ENCODE results near the gene NSRP1.

GRCh38 chr17:30153463-30153862 lies 36.8 kb downstream of the NSRP1 start:
- TF ChIP-seq HDAC2 (IDR thresholded peaks at IDR 0.05; ENCODE audit: borderline replicate concordance in 1 of 2, low read depth in 2 of 2, low read length in 2 of 2) (no peak), CHD7 (IDR thresholded peaks at IDR 0.05; ENCODE audit: insufficient replicate concordance, low read length) (no peak), POLR2A (IDR thresholded peaks at IDR 0.05; ENCODE audit: control extremely low read depth in 1 of 2, low read depth in 2 of 2, low read length in 2 of 2) (no peak), RAD21 (IDR thresholded peaks at IDR 0.05 in 1 of 2, conservative IDR thresholded peaks at IDR 0.05 in 1 of 2; ENCODE audit: low read depth in 2 of 2, low read length in 2 of 2) (no peak), EP300 (IDR thresholded peaks at IDR 0.05; ENCODE audit: borderline replicate concordance in 1 of 2, low read depth in 2 of 2, low read length in 2 of 2) (no peak), ASH2L (IDR thresholded peaks at IDR 0.05; ENCODE audit: low read length) (no peak), TCF12 (IDR thresholded peaks at IDR 0.05; ENCODE audit: low read depth, low read length) (no peak), CEBPB (IDR thresholded peaks at IDR 0.05; ENCODE audit: low read depth, low read length) (no peak)
- TF ChIP-seq, protein P1, sequence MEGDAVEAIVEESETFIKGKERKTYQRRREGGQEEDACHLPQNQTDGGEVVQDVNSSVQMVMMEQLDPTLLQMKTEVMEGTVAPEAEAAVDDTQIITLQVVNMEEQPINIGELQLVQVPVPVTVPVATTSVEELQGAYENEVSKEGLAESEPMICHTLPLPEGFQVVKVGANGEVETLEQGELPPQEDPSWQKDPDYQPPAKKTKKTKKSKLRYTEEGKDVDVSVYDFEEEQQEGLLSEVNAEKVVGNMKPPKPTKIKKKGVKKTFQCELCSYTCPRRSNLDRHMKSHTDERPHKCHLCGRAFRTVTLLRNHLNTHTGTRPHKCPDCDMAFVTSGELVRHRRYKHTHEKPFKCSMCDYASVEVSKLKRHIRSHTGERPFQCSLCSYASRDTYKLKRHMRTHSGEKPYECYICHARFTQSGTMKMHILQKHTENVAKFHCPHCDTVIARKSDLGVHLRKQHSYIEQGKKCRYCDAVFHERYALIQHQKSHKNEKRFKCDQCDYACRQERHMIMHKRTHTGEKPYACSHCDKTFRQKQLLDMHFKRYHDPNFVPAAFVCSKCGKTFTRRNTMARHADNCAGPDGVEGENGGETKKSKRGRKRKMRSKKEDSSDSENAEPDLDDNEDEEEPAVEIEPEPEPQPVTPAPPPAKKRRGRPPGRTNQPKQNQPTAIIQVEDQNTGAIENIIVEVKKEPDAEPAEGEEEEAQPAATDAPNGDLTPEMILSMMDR (IDR thresholded peaks at IDR 0.05; ENCODE audit: control extremely low read depth in 1 of 3, insufficient read depth in 1 of 3, low read depth in 1 of 3, low read length in 3 of 3), result no peak
